Keratinocyte (primary cell): Measurements from ENCODE around the gene KLHL29.

Experiments used
- EZH2 ChIP-seq: IDR thresholded peaks from one replicate; pipeline ENCODE4 v1.6.1; 2012; ENCODE audit warnings: inconsistent platforms, mild to moderate bottlenecking, low read length, moderate library complexity
- TF ChIP-seq, protein P1 (sequence below), 3 experiments: IDR thresholded peaks in 1 of 3; conservative IDR thresholded peaks in 1 of 3; optimal IDR thresholded peaks in 1 of 3; 2 replicates in 2 of 3; 3 replicates in 1 of 3; pipeline versions ENCODE3 to v1.5.1; 2011; ENCODE audit warnings: low read length in 3 of 3, mild to moderate bottlenecking in 3 of 3, moderate library complexity in 2 of 3, control low read depth in 1 of 3, inconsistent platforms in 1 of 3; ENCODE audit not compliant: insufficient read depth in 2 of 3; ENCODE audit errors: extremely low read depth in 1 of 3

DNA sequence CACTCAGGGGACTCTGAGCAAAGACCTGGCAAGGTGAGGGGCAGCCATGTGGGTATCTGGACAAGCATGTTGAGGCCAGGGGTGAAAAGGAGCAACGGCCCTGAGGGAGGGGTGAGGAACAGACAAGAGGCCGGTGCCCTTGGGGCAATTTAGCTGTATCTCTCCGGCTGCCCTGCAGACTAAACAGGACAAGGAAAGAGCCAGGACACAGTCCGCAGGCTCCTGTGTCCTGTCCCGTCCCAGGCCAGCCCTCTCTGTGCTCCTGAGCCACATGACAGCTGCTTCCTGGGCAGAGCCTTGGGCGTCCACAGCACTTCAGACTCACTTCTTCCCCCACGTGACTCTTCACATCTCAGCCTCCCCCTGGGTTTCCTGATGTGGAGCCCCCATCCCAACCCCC is 206.1 kb downstream of the KLHL29 start:
- TF ChIP-seq, protein P1, sequence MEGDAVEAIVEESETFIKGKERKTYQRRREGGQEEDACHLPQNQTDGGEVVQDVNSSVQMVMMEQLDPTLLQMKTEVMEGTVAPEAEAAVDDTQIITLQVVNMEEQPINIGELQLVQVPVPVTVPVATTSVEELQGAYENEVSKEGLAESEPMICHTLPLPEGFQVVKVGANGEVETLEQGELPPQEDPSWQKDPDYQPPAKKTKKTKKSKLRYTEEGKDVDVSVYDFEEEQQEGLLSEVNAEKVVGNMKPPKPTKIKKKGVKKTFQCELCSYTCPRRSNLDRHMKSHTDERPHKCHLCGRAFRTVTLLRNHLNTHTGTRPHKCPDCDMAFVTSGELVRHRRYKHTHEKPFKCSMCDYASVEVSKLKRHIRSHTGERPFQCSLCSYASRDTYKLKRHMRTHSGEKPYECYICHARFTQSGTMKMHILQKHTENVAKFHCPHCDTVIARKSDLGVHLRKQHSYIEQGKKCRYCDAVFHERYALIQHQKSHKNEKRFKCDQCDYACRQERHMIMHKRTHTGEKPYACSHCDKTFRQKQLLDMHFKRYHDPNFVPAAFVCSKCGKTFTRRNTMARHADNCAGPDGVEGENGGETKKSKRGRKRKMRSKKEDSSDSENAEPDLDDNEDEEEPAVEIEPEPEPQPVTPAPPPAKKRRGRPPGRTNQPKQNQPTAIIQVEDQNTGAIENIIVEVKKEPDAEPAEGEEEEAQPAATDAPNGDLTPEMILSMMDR (optimal IDR thresholded peaks at IDR 0.05 in 1 of 3, IDR thresholded peaks at IDR 0.05 in 1 of 3, conservative IDR thresholded peaks at IDR 0.05 in 1 of 3; ENCODE audit: extremely low read depth in 1 of 3, insufficient read depth in 2 of 3, low read length in 3 of 3): no peak
- no peak for TF ChIP-seq EZH2
